ENCODE measurements around the gene NFIC. TPM values are rescaled to one million over a fixed set of nuclear protein-coding genes. Genes with fewer than 3 reads are reported as not detected.
A peak's percentile ranks its signal among the peaks of the same experiment; 100 is the strongest.

NFIC gene
- total RNA-seq, 1 donor from 2014 or later, result 142 TPM

DNA sequence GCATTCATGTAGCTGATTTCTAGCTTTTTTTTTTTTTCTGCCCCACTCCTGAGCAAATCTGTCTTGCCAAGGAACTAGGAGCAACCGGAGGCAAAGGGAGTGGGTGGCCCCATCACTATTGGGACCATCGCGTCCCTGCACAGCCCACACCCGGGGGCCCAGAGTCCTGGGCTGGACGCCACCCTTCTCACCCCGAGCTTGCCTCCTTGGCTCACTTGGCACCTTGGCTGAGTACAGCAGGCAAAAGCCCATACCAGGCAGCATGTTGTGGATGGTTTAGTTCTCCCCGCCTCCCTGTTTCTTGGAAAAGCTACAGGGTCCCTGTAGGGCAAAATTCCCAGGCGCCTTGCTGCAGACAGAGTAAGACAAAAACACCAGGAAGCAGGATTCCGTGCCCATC lies 100.3 kb downstream of the NFIC start:
- H3K27me3 ChIP-seq, result no peaks in the 10 kb centered on the region
- intact Hi-C loops (cut with DNase I), result no loop called here
- no peak for TF ChIP-seq POLR2A (IDR thresholded peaks at IDR 0.05)
- TF ChIP-seq, protein P1, sequence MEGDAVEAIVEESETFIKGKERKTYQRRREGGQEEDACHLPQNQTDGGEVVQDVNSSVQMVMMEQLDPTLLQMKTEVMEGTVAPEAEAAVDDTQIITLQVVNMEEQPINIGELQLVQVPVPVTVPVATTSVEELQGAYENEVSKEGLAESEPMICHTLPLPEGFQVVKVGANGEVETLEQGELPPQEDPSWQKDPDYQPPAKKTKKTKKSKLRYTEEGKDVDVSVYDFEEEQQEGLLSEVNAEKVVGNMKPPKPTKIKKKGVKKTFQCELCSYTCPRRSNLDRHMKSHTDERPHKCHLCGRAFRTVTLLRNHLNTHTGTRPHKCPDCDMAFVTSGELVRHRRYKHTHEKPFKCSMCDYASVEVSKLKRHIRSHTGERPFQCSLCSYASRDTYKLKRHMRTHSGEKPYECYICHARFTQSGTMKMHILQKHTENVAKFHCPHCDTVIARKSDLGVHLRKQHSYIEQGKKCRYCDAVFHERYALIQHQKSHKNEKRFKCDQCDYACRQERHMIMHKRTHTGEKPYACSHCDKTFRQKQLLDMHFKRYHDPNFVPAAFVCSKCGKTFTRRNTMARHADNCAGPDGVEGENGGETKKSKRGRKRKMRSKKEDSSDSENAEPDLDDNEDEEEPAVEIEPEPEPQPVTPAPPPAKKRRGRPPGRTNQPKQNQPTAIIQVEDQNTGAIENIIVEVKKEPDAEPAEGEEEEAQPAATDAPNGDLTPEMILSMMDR (IDR thresholded peaks at IDR 0.05), result no peak
- peaks cover 22% of the 10 kb centered on the region for H3K4me1 ChIP-seq
- peak overlapping the region; percentile 68 for H3K27ac ChIP-seq
- no peak overlapping the region for H3K4me3 ChIP-seq
- DNase-seq (ENCODE audit: extremely low spot score in 2 of 2), result no peak
- peaks cover 0 to 15% of the 10 kb centered on the region in 2 donors for H3K36me3 ChIP-seq
- H3K9me3 ChIP-seq, result no peaks in the 10 kb centered on the region

DNA sequence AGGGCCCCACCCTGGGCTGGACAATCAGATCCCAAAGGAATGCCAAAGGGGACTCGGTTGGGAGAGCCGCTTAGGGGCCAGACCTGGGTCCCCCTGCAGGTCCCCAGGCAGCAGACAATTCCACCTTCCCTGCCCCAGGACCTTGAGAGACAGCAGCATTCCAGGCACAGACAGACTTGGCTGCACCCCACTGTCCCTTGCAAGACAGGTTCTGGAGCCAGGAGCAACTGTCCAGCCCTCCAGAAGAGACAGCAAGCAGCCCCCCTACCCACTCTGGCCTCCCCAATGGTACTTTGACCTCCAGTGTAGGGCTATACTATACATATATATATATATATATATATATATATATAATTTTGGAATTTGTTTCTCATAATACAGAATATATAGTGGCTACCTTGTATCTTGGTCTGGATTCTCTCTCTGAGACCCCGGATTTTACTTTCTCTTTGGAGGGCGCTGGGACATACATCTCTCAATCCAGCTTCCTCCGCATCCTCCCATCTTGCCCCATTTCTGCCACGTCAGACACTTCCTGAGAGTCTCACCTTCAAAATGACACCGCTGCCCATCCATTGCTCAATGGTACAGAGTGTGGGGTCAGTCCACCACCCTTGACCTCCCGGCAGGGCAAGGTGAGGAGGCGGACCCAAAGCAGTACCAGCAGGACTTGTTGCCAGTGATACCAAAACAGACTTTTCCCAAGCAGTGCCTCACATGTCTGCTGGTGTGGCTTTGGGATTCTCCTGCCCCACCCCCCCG lies 101.2 kb downstream of the NFIC start:
- no peak overlapping the region for H3K4me3 ChIP-seq
- no peak for DNase-seq (ENCODE audit: extremely low spot score in 2 of 2)
- intact Hi-C loops (cut with DNase I), result no loop called here

DNA sequence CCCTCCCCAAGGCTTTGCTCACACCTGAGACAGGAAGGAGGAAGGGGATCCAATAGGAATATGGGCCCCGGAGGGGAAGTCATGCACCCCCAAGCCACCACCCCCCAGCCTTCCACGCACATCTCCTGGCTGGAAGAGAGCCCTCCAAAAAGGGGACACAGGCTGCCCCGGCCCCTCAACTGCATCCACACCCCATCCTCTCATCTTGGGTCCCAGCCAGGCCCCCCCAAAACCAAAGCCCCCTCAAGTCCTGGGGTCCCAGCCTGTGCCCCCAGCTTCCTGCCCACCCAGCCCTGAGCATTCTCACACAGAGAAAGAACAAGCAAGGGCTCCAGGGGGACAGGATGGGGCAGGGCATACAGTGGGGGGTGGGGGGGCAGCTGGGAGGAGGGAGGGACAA lies 101.8 kb downstream of the NFIC start:
- TF ChIP-seq POLR2AphosphoS5 (IDR thresholded peaks at IDR 0.05; ENCODE audit: insufficient read depth in 1 of 2, low read depth in 1 of 2), result no peak
- TF ChIP-seq, protein P1 (IDR thresholded peaks at IDR 0.05), result no peak
- TF ChIP-seq POLR2A (IDR thresholded peaks at IDR 0.05), result no peak
- H3K36me3 ChIP-seq, result peaks cover 0 to 8% of the 10 kb centered on the region in 2 donors
- peak overlapping the region; percentile 34 for H3K27ac ChIP-seq
- no peak for DNase-seq (ENCODE audit: extremely low spot score in 2 of 2)
- no peaks in the 10 kb centered on the region for H3K27me3 ChIP-seq
- peaks cover 22% of the 10 kb centered on the region for H3K4me1 ChIP-seq
- intact Hi-C loops (cut with DNase I), result no loop called here
- no peaks in the 10 kb centered on the region for H3K9me3 ChIP-seq
- H3K4me3 ChIP-seq, result no peak overlapping the region

More for the DNA sequence above, 101.2 kb downstream of the NFIC start:
- H3K4me1 ChIP-seq, result peaks cover 22% of the 10 kb centered on the region
- TF ChIP-seq POLR2AphosphoS5 (IDR thresholded peaks at IDR 0.05; ENCODE audit: insufficient read depth in 1 of 2, low read depth in 1 of 2), result no peak
- no peak for TF ChIP-seq POLR2A (IDR thresholded peaks at IDR 0.05)
- peaks cover 0 to 14% of the 10 kb centered on the region in 2 donors for H3K36me3 ChIP-seq
- H3K27me3 ChIP-seq, result no peaks in the 10 kb centered on the region
- H3K9me3 ChIP-seq, result no peaks in the 10 kb centered on the region
- peak overlapping the region; percentile 68 for H3K27ac ChIP-seq

DNA sequence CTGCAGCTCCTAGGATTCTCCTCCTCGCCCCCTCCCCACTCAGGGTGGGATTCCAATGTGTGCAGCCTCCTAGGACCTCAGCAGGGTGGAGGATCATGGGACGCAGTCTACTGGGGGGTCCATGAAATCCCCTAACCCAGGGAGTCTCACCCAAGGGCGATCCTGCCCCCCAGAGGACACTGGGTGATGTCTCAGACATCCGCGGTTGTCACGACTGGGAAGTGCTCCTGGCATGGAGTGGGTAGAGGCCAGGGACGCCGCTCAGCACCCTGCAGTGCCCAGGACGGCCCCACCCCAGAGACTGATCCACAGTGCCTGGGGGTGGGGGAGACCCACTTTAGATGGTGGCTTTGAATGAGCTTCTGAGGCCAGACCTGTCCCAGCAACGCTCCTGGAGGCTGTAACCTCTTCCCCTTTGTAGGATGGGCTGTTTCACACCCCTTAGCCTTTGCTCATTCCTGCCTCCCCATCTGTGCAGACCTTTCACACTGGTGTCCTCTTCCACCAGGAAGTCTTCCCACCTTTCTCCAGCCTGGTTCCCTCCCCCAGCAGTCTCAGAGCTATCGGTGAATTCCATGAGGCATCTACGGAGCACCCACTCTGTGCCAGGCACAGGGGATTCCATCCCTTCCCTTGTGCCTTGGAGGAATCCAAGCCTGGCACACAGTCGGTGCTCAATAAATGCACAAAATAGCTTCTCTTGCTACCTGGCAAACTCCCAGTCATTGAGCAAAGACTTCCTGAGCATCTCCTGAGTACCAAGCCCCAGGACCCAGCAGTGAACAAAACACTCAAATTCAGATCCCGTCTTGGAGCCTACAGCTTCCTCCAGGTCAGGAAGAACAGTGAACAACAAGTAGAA lies 103.5 kb downstream of the NFIC start:
- H3K27ac ChIP-seq, result peak overlapping the region; percentile 34
- H3K27me3 ChIP-seq, result no peaks in the 10 kb centered on the region
- intact Hi-C loops (cut with DNase I), result loop anchor here (5.0 kb wide), 1 partner anchor 148 kb away; no protein-coding TSS in a partner anchor
- H3K4me1 ChIP-seq, result peaks cover 18% of the 10 kb centered on the region
- H3K4me3 ChIP-seq, result no peak overlapping the region
- no peaks in the 10 kb centered on the region for H3K9me3 ChIP-seq
- H3K36me3 ChIP-seq, result no peaks in the 10 kb centered on the region
- DNase-seq (ENCODE audit: extremely low spot score in 2 of 2), result no peak
- TF ChIP-seq POLR2A (IDR thresholded peaks at IDR 0.05) (no peak), POLR2AphosphoS5 (IDR thresholded peaks at IDR 0.05; ENCODE audit: insufficient read depth in 1 of 2, low read depth in 1 of 2) (peak in 1 of 2 donors; percentile 30)
- TF ChIP-seq, protein P1 (IDR thresholded peaks at IDR 0.05), result no peak

DNA sequence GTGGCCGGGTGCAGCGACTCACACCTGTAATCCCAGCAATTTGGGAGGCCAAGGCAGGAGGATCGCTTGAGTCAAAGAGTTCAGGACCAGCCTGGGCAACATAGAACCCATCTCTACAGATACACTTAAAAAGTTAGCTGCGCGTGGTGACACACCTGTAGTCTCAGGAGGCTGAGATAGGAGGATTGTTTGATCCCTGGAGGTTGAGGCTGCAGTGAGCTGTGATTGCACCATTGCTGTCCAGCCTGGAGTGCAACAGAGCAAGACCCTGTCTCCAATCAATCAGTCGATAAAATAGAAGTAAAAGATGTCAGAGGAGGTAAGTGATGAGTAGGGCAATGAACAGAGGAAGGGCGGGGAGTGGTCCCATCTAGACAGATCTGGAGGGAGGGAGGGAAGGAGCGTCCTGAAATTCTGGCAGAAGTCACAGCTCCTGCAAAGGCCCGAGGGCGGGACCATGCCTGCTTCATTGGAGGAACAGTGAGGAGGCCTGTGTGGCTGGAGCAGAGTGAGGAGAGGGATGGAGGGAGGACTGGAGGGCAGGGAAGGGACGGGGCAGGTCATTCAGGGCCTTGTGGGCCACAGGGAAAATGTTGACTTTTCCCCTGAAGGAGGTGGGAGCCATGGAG lies 104.2 kb downstream of the NFIC start:
- TF ChIP-seq POLR2A (IDR thresholded peaks at IDR 0.05) (no peak), POLR2AphosphoS5 (IDR thresholded peaks at IDR 0.05; ENCODE audit: insufficient read depth in 1 of 2, low read depth in 1 of 2) (no peak)
- TF ChIP-seq, protein P1 (IDR thresholded peaks at IDR 0.05), result no peak
- no peaks in the 10 kb centered on the region for H3K36me3 ChIP-seq
- DNase-seq (ENCODE audit: extremely low spot score in 2 of 2), result no peak
- no peaks in the 10 kb centered on the region for H3K27me3 ChIP-seq
- no peaks in the 10 kb centered on the region for H3K9me3 ChIP-seq
- intact Hi-C loops (cut with DNase I), result loop anchor here (5.0 kb wide), 1 partner anchor 148 kb away; no protein-coding TSS in a partner anchor
- peaks cover 18% of the 10 kb centered on the region for H3K4me1 ChIP-seq
- H3K4me3 ChIP-seq, result no peak overlapping the region
- peak overlapping the region; percentile 63 for H3K27ac ChIP-seq
